HuH-7.5 (cell line): Measurements from ENCODE around the gene ARVCF.

Experiments used
- DNase-seq: peaks from one replicate; pipeline ENCODE4 v3.0.0; 2011; ENCODE audit warnings: low spot score

ARVCF gene, protein sequence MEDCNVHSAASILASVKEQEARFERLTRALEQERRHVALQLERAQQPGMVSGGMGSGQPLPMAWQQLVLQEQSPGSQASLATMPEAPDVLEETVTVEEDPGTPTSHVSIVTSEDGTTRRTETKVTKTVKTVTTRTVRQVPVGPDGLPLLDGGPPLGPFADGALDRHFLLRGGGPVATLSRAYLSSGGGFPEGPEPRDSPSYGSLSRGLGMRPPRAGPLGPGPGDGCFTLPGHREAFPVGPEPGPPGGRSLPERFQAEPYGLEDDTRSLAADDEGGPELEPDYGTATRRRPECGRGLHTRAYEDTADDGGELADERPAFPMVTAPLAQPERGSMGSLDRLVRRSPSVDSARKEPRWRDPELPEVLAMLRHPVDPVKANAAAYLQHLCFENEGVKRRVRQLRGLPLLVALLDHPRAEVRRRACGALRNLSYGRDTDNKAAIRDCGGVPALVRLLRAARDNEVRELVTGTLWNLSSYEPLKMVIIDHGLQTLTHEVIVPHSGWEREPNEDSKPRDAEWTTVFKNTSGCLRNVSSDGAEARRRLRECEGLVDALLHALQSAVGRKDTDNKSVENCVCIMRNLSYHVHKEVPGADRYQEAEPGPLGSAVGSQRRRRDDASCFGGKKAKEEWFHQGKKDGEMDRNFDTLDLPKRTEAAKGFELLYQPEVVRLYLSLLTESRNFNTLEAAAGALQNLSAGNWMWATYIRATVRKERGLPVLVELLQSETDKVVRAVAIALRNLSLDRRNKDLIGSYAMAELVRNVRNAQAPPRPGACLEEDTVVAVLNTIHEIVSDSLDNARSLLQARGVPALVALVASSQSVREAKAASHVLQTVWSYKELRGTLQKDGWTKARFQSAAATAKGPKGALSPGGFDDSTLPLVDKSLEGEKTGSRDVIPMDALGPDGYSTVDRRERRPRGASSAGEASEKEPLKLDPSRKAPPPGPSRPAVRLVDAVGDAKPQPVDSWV

DNA sequence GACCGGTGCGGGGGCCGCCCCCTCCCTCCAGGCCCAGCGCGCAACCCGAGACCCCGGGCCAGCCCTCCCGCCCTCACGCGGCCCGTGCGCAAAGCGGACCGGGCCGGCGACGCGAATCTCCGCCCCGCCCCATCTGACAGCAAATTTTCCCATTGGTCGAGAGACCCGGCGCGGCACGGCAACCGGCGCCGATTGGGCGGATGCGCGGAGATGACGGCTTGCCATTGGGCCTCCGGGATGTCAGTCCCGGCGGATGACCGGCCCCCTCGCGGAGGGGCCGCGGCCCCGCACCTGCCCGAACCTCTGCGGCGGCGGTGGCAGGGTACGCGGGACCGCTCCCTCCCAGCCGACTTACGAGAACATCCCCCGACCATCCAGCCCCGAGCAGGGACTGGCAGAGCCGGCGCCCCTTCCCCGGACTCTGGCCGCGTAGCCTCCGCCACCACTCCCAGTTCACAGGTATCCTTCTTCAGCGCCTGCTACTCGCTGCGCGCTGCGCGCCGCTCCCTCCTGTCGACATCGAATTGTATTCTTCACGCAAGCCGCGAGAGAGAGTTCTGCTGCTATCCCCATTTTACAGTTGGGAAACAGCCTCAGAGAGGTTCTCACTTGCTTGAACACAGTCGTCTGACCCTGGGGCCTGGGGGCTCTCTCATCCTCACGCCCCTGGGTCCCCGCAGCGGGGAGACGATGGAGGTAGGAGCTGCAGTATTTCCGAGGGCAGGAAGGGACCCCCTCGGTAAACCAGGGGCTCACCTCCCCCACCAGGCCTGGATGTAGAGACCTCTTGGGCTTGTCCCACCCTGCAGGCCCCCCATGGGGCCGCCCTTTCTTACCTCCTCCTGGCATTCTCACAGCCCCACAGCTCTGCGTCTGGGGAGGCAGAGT is at the start of gene ARVCF:
Gene ARVCF, minus strand, starts transcription at position 90 of the 888 bp plus-strand sequence. CDS start 26,029 bp downstream, outside the sequence.
- DNase-seq, result peak; percentile 99

DNA sequence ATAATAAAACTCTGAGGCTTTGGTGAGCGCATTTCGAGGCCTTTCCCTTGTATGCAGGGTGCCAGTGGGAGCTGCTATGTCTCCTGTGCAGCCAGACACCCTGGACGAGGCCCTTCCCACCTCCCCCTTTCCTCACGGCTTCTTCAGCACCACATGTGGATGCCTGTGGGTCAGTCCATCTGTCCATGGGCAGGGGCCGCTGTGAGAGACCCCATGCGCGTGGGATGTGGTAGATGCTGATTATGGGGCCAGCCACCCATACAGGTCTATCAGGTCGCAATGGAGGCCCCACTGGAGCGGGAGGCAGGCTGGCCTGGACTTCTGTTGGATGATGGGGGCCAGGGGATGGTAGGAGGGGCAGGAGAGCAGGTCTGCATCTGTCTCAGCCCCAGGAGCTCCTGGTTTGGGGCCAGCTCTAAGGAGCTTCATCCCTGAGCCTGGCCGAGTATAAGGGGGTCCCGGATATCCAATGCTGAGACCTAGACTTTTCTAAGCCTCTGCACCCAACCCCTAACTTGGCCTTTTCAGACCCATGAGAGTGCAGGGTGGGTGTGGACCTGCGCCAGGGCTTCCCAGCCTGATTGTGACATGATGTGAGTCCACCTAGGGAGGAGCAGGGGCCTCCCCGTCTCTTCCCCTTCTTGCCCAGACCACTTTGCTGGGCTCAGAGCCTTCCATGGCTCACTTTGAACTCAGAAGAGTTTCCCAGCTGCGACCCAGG is 49.4 kb upstream of the ARVCF start:
- DNase-seq, result no peak

DNA sequence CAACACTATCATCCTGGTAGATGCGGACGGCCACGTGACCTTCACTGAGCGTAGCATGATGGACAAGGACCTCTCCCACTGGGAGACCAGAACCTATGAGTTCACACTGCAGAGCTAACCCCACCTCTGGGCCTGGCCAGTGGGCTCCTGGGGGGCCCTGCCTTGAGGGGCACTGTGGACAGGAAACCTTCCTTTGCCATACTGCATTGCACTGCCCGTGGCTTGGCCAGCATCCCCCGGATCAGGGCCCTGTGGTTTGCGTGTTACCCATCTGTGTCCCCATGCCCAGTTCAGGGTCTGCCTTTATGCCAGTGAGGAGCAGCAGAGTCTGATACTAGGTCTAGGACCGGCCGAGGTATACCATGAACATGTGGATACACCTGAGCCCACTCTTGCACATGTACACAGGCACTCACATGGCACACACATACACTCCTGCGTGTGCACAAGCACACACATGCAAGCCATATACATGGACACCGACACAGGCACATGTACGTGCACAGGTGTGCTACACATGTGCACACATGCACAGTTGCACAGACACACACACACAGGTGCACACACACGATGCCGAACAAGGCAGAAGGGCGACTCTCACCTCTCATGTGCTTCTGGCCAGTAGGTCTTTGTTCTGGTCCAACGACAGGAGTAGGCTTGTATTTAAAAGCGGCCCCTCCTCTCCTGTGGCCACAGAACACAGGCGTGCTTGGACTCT is 48.1 kb upstream of the ARVCF start:
- DNase-seq, result no peak

DNA sequence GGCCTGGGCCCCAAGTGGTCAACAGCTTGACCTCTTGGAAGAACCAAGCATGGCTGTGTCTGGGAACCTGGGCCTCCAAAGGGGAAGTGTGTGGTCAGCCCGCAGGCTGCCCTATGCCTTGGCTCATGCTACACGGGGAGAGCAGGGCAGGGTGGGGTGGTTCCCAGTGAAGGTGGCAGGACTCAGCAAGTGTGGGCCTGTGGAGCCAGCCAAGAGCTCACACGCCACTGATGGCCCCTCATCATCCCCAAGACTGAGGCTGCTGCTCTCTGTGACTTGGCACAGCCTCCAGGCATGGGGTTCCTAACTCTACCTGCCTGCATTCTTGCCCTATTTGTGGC is 47.5 kb upstream of the ARVCF start:
- no peak for DNase-seq

DNA sequence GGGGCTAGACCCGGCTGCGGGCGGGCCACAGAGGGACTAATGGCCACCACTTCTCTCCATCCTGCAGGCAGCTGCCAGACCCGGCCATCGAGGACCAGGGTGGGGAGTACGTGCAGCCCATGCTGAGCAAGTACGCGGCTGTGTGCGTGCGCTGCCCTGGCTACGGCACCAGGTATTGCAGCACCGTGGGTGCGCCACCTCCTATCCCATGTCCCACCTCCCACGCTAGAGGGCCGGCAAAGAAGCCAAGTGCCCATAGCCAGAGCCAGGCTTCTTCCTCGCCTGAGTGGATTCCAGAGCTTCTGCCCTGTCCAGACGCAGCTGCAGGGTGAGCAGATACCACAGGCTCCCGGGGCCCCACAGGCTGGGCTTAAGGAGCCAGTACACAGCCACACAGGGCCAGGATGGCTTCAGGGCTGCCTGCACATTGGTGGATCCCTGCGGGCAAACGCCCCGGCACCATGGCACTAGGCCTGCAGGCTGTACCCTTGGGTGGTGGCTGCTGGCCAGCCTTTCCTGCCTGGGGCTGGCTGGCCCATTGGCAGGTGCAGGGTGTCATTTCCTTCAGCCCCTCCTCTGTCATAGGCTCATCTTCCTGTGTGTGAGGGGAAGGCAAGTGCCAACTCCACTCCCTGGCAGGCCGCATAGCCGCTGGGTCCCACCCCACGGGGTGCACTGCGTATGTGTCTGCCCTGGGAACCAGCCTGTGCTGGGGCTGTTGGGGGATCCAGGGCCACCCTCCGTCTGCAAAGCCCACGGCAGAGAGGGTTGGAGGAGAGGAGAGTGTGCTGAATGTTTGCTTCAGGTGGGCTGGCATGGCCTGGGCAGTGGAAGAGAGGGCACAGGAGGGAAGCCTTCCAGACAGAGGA is 46.9 kb upstream of the ARVCF start:
- DNase-seq, result no peak

DNA sequence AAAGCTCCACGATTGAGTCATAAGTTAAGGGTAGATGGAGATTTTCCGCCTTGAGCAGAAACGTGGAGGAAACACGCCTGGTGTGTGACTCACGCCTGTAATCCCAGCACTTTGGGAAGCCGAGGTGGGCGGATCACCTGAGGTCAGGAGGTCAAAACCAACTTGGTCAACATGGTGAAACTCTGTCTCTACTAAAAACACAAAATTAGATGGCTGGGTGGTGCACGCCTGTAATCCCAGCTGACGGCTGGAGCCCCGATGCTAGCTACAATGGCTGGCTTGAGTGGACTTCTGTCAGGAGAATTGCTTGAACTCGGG is 46.1 kb upstream of the ARVCF start:
- no peak for DNase-seq

DNA sequence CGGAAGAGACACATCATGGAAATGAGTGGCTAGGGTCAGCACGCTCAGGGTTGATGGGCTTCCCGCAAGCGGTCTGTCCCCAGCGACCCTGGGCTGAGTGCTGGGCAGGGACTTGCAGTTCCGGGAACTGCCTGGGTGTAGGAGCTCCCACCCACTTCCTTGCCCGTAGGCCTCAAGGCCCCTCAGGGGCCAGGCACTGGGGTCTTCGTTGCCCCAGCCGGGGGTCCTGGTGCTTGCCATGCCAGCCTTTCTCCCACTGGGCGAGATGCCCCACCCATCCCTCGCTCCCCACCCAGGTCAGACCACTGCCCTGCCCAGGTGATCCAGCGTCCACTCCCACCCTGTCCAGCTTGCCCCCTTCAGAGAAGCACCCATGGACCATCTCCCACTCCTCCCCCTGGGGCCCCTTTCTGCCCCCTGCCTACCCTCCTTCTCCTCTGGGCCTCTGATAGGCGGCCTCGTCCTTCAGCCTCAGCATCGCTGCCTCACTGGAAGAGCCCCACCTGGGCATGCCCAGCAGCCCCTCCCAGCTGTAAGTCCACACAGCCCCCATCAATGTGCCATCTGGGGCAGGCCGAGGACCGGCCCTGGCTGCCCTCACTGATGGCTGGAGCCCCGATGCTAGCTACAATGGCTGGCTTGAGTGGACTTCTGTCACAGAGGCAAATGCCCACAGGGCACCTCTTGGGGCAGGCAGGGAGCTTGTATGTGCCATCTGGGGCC is 45.6 kb upstream of the ARVCF start:
- DNase-seq, result no peak

DNA sequence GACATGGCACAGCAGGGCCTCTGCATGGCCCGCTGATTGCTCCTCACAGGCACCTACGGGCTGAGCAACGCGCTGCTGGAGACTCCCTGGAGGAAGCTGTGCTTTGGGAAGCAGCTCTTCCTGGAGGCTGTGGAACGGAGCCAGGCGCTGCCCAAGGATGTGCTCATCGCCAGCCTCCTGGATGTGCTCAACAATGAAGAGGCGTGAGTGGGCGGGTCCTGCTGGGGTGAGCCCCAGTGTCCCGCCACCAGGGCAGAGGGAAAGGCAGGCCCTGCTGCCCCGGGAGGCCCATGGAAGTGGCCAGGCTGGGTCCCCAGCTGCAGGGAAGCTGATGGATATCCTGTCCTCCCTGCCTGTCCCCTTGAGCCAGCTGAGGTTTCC is 44.8 kb upstream of the ARVCF start:
- DNase-seq, result no peak

DNA sequence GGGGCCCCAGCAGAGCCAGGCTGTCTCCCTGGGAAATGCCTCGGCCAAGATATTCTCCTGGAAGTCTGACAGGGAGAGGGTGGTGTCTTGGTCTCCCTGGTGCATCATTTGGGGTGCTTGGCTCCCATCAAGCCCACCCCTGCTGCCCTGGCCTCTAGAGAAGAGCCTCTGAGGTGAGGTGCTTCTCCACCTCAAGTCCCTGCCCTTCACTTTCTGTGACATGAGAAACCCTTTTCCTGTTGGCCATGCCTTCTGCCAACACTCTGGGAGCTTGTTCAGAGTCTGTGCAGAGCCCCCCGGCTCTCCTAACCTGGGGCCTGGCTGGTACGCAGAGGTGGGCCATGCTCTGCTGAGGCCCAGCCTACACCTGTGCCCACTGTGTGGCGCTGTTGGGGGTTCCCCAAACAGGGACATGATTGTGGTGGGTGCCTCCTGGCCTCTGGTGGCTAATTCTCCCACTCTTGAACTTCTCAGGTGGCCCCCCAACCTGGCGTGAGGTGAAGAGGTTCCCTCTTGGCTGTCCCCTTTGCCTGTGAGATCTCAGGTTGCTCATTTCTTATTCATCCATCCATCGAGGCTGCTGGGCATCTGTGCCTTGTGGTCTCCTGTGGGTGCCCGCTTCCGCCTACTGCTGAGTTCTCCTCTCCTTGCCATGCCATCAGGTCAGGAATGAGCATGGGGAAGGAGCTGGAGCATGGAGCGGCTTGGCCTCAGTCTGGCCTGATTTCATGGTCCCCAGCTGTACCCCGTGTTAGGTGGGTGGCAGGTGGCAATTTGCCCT is 44.3 kb upstream of the ARVCF start:
- DNase-seq, result no peak

DNA sequence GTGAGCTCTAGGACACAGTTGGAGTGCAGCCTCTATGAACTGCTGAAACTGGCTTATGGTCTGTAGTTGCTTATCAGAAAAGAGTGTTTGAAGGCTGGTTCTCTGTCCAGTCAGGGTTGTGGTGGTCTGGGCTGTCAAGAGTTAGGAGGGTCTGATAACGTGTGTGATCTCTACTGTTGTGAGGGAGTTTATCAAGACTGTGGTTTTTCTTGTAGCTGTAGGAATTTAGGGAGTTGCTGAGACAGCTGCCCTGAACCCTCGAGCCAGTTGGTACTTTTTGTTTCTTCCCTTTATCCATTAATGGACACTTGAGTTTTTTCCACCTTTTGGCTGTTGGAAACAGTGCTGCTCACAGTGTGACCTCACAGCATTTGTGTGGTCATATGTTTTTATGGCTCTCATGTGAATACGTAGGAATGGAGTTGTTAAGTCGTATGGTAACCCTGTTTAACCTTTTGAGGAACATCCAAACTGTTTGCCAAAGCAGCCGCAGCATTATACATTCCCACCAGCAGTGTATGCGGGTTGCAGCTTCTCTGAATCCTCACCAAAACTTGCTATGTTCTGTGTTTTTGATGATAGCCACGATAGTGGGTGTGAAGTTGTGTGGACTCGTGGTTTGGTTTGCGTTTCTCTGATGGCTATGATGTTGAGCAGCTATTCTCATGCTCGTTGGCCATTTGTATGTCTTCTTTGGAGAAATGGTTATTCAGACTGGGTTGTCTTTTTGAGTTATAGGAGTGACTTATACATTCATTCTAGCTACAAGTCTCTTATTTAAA is 42.6 kb upstream of the ARVCF start:
- no peak for DNase-seq

DNA sequence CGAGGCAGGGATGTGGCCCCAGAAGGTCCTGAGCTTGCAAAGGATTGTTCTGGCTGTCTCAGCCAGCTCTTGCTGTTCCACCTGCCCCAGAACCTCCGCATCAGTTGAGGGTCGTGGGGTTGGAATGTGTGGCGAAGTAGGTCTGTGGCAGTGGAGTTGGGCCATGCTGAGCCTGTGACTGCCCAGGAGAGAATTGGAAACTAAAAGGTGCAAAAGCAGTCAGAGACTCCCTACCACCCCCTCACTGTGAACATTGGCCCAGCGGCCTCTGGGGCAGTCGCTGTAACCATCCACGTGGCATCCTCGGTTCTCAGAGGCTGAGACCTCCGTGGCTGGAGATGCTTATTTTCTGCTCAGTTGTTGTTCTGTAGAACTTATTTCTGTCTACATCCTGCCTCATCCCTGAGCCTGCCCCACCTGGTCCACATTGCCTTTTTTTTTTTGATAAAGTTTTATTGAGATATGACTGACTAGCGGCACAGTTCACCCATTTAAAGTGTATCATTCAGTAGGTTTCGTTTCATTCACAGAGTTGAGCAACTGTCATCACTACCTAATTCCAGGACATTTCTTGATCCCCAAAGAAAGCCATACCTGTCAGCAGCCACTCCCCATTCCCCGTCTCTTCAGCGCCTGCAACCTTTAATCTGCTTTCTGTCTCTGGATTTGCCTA is 41.1 kb upstream of the ARVCF start:
- no peak for DNase-seq

DNA sequence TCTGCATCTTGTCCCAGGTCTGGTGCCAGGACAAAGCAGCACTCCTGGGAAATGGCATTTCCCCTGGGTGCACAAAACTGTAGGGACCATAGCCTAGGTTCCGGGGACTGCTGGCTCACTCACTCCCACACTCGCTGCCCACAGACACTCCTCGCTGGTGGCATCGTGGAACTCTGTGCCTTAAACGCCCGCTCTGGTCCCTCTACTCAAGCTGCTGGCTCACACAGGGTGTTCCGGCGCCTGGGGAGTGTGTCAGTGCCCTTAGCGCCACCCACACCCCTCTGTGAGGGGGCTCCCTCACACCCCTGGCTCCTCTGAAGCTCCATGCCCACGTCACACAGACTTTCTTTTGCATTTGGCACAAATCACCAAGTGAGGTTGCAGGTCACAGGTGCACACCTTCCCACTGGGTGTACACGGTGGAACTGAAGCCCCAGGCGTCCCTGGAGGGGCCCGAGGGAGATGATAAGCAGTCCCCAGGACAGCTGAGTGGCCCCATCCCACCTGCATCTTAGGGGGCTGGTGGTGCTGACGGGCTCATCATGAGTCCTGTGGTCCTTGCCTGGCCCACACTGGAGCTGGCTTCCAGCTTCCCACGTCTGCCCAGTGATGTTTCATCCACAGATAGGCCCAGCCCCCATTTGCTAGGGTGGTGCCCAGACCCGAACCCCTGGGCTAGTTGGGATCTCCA is 40.2 kb upstream of the ARVCF start:
- DNase-seq, result no peak

DNA sequence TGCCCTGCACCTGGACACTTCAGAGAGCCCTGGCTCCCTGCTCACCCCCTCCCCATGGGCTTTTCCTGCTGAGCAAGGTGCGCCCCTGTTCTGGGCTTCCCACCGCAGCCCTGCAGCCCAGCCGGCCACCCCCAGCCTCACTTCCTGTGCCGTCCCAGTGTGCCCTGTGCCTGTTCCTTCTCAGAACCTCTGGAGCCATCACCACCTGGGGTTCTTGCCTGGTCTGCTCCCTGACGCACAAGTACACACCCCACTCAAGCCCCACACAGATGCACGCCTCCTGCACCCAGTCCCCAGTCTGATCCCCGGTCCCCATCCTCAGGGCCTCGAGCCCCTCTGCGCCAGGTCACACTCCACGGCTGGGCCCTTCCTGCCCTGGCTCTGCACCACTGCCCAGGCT is 39.5 kb upstream of the ARVCF start:
- no peak for DNase-seq

DNA sequence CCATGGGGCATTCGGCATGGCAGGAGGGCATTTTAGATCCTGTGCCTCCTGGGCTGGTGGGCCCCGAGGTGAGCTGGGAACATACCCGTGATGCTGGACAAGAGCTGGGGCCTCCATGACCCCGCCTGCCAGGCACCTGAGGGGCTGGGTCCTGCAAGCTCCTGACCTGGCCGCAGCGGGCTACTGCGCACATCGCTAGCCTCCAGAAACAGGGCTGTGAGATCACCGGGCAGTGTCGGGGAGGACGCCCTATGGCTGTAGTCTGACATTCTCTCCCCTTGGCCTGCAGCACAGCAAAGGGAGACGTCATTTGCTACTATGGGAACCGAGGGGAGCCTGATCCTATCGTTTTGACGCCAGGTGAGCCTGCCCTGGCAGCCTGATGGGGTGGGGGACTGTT is 39.0 kb upstream of the ARVCF start:
- DNase-seq, result no peak

DNA sequence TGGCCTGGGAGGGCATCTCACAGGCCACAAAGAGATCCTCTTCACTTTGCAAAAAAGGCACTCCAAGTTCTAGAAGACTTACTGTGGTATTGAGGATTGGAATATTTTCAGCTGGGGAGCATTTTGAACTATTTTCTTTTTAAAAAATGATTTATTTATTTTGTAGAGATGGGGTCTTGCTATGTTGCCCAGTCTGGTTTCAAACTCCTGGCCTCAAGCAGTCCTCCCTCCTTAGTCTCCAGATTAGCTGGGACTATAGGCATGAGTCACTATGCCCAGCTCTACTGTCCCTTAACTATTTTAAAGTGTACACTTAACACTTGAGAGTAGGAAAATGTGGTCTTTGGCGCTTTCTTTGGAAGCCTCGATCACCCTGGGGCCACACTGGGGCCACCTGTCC is 38.5 kb upstream of the ARVCF start:
- no peak for DNase-seq

DNA sequence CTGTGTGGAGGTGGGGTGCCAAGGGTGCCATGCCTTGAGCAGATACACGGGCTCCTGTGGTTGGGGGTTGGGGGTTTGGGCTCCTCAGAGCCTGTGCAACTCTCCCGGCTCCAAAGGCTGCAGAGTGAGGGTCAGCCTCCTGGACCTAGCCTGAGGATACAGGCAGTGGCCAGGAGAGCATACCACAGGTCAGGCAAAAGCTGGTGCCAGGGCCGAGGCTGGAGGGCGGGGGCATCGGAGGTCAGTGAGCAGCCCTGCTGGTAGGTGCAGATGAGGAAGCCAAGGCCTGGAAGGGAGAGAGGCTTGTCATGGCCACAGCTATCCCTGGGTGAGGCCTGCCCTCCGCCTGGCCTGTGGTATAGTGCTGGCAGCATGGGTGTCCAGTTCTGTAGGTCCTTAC is 37.9 kb upstream of the ARVCF start:
- no peak for DNase-seq

DNA sequence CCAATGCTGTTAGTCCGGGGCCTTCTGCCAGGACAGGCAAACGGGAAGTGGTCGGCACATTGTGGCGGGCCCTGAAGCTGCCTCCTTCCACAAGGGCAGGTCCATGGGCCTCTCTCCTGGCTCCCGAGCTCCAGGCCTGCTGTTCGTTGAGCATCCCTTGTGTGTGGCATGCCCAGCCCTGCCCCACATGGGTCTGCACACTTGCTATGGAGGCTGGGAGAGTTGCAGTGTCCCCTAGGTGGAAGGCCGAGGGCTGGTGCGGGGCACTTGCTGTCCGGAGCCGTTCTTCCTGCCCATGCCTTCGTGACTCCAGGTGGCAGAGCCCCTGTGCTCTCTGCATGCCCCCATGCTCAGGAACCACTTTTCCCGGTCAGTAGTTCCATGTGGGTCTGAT is 37.4 kb upstream of the ARVCF start:
- DNase-seq, result no peak
